ENCODE data around the gene EPHA6.
"Not testable (repeated sequence)": the region's sequence is repeated elsewhere in the genome, so short reads cannot be mapped to it uniquely, and the experiment has no call there.

EPHA6 gene

GRCh38 chr3:96996009-96996408, 181.6 kb downstream of the EPHA6 start:
- in situ Hi-C loops (cut with HindIII; ENCODE audit: low pct_unique_long_range_greater_than_20kb, low sequenced_read_pairs): no loop called here

GRCh38 chr3:97001611-97002010, 187.2 kb downstream of the EPHA6 start:
- in situ Hi-C loops (cut with HindIII; ENCODE audit: low pct_unique_long_range_greater_than_20kb, low sequenced_read_pairs): no loop called here
- DNase-seq (ENCODE audit: low read depth in 1 of 2, low spot score in 1 of 2): no peak
- no peak for TF ChIP-seq JUND (IDR thresholded peaks at IDR 0.05; ENCODE audit: low read depth)

More at GRCh38 chr3:96996009-96996408, 181.6 kb downstream of the EPHA6 start:
- no peak for TF ChIP-seq JUND (IDR thresholded peaks at IDR 0.05; ENCODE audit: low read depth)
- no peak for DNase-seq (ENCODE audit: low read depth in 1 of 2, low spot score in 1 of 2)

- in situ Hi-C loops (cut with HindIII; ENCODE audit: low pct_unique_long_range_greater_than_20kb, low sequenced_read_pairs): no loop called here
- peak in 1 of 2 experiments; percentile 8 for DNase-seq (ENCODE audit: low read depth in 1 of 2, low spot score in 1 of 2)
- no peak for TF ChIP-seq JUND (IDR thresholded peaks at IDR 0.05; ENCODE audit: low read depth)
Observed at GRCh38 chr3:97009427-97010019, 195.1 kb downstream of the EPHA6 start.

GRCh38 chr3:97010881-97011657, 196.7 kb downstream of the EPHA6 start:
- peak in 1 of 2 experiments; percentile 46 for DNase-seq (ENCODE audit: low read depth in 1 of 2, low spot score in 1 of 2)
- TF ChIP-seq JUND (IDR thresholded peaks at IDR 0.05; ENCODE audit: low read depth): no peak
- in situ Hi-C loops (cut with HindIII; ENCODE audit: low pct_unique_long_range_greater_than_20kb, low sequenced_read_pairs): no loop called here

GRCh38 chr3:97021778-97022177, 207.4 kb downstream of the EPHA6 start:
- no peak for DNase-seq (ENCODE audit: low read depth in 1 of 2, low spot score in 1 of 2)
- in situ Hi-C loops (cut with HindIII; ENCODE audit: low pct_unique_long_range_greater_than_20kb, low sequenced_read_pairs): no loop called here
- TF ChIP-seq JUND (IDR thresholded peaks at IDR 0.05; ENCODE audit: low read depth): no peak

- DNase-seq (ENCODE audit: low read depth in 1 of 2, low spot score in 1 of 2); in situ Hi-C loops (cut with HindIII; ENCODE audit: low pct_unique_long_range_greater_than_20kb, low sequenced_read_pairs): not testable (repeated sequence)
Observed at GRCh38 chr3:97025612-97026011, 211.2 kb downstream of the EPHA6 start.

- no peak for TF ChIP-seq JUND (IDR thresholded peaks at IDR 0.05; ENCODE audit: low read depth)
- DNase-seq (ENCODE audit: low read depth in 1 of 2, low spot score in 1 of 2): no peak
- in situ Hi-C loops (cut with HindIII; ENCODE audit: low pct_unique_long_range_greater_than_20kb, low sequenced_read_pairs): no loop called here
Observed at GRCh38 chr3:97029972-97030371, 215.6 kb downstream of the EPHA6 start.

- in situ Hi-C loops (cut with HindIII; ENCODE audit: low pct_unique_long_range_greater_than_20kb, low sequenced_read_pairs): no loop called here
- peak in 1 of 2 experiments; percentile 29 for DNase-seq (ENCODE audit: low read depth in 1 of 2, low spot score in 1 of 2)
- no peak for TF ChIP-seq JUND (IDR thresholded peaks at IDR 0.05; ENCODE audit: low read depth)
Observed at GRCh38 chr3:97037294-97037943, 223.0 kb downstream of the EPHA6 start.

GRCh38 chr3:97043411-97043810, 229.0 kb downstream of the EPHA6 start:
- in situ Hi-C loops (cut with HindIII; ENCODE audit: low pct_unique_long_range_greater_than_20kb, low sequenced_read_pairs): no loop called here
- TF ChIP-seq JUND (IDR thresholded peaks at IDR 0.05; ENCODE audit: low read depth): no peak
- no peak for DNase-seq (ENCODE audit: low read depth in 1 of 2, low spot score in 1 of 2)

GRCh38 chr3:97057365-97057764, 243.0 kb downstream of the EPHA6 start:
- no peak for TF ChIP-seq JUND (IDR thresholded peaks at IDR 0.05; ENCODE audit: low read depth)
- DNase-seq (ENCODE audit: low read depth in 1 of 2, low spot score in 1 of 2): no peak
- in situ Hi-C loops (cut with HindIII; ENCODE audit: low pct_unique_long_range_greater_than_20kb, low sequenced_read_pairs): no loop called here

GRCh38 chr3:97059168-97059567, 244.8 kb downstream of the EPHA6 start:
- in situ Hi-C loops (cut with HindIII; ENCODE audit: low pct_unique_long_range_greater_than_20kb, low sequenced_read_pairs): no loop called here
- DNase-seq (ENCODE audit: low read depth in 1 of 2, low spot score in 1 of 2): no peak
- no peak for TF ChIP-seq JUND (IDR thresholded peaks at IDR 0.05; ENCODE audit: low read depth)

GRCh38 chr3:97066531-97066930, 252.1 kb downstream of the EPHA6 start:
- in situ Hi-C loops (cut with HindIII; ENCODE audit: low pct_unique_long_range_greater_than_20kb, low sequenced_read_pairs): no loop called here
- DNase-seq (ENCODE audit: low read depth in 1 of 2, low spot score in 1 of 2): no peak

GRCh38 chr3:97070302-97070701, 255.9 kb downstream of the EPHA6 start:
- DNase-seq (ENCODE audit: low read depth in 1 of 2, low spot score in 1 of 2): peak; percentile 3 to 61
- in situ Hi-C loops (cut with HindIII; ENCODE audit: low pct_unique_long_range_greater_than_20kb, low sequenced_read_pairs): no loop called here
- TF ChIP-seq JUND (IDR thresholded peaks at IDR 0.05; ENCODE audit: low read depth): no peak

More at GRCh38 chr3:97066531-97066930, 252.1 kb downstream of the EPHA6 start:
- no peak for TF ChIP-seq JUND (IDR thresholded peaks at IDR 0.05; ENCODE audit: low read depth)

Data from T47D (cell line).